Prostate gland (tissue), 1 donor: Measurements from ENCODE around the gene DRD2.

Source experiments
- POLR2A ChIP-seq: fragments of 450-650 bp; IDR thresholded peaks from one replicate; pipeline ENCODE4 v1.6.1; 2016; ENCODE audit warnings: antibody characterized with exemption, mild to moderate bottlenecking
- POLR2AphosphoS5 ChIP-seq: sonication (generic); formaldehyde crosslinking; IDR thresholded peaks from one replicate; pipeline ENCODE4 v1.6.1; 2017; ENCODE audit warnings: antibody characterized with exemption

GRCh38 chr11:113497066-113497910, 22.1 kb upstream of the DRD2 start:
- TF ChIP-seq POLR2A (no peak), POLR2AphosphoS5 (no peak)
